IMR-90 (cell line): ENCODE results near the gene RPEL1.

ENCODE experiments used
- BHLHE40 ChIP-seq: fragments of 150-350 bp; IDR thresholded peaks from 2 replicates; pipeline ENCODE4 v1.6.1; 2016; ENCODE audit warnings: mild to moderate bottlenecking, low read depth, low read length
- CHD1 ChIP-seq: IDR thresholded peaks from 2 replicates; pipeline ENCODE4 v1.6.1; 2012; ENCODE audit warnings: low read depth, low read length, improper control_type of control experiment
- CTCF ChIP-seq: conservative IDR thresholded peaks from 2 replicates; pipeline ENCODE4 v1.5.1; 2012; ENCODE audit warnings: mild to moderate bottlenecking, low read depth, low read length, improper control_type of control experiment
- FOS ChIP-seq: fragments of 150-350 bp; IDR thresholded peaks from 2 replicates; pipeline ENCODE4 v1.6.1; 2016; ENCODE audit warnings: low read depth, low read length
- MAZ ChIP-seq: IDR thresholded peaks from 2 replicates; pipeline ENCODE4 v1.6.1; 2012; ENCODE audit warnings: low read depth, mild to moderate bottlenecking, low read length, improper control_type of control experiment, moderate library complexity, borderline replicate concordance
- NFE2L2 ChIP-seq: fragments of 150-350 bp; IDR thresholded peaks from 2 replicates; pipeline ENCODE4 v1.6.1; 2016; ENCODE audit warnings: low read depth, mild to moderate bottlenecking, low read length
- POLR2A ChIP-seq: IDR thresholded peaks from 2 replicates; pipeline ENCODE4 v1.6.1; 2012; ENCODE audit warnings: mild to moderate bottlenecking, low read depth, low read length
- RAD21 ChIP-seq: IDR thresholded peaks from 2 replicates; pipeline ENCODE4 v1.6.1; 2012; ENCODE audit warnings: low read length, improper control_type of control experiment
- RCOR1 ChIP-seq: IDR thresholded peaks from 2 replicates; pipeline ENCODE4 v1.6.1; 2012; ENCODE audit warnings: mild to moderate bottlenecking, low read length, improper control_type of control experiment; ENCODE audit not compliant: insufficient replicate concordance
- RFX5 ChIP-seq: IDR thresholded peaks from 2 replicates; pipeline ENCODE4 v1.8.0; 2012; ENCODE audit warnings: low read depth, mild to moderate bottlenecking, low read length, moderate library complexity
- SMC3 ChIP-seq: fragments of 150-350 bp; IDR thresholded peaks from 2 replicates; pipeline ENCODE4 v1.6.1; 2016; ENCODE audit warnings: low read depth, mild to moderate bottlenecking, antibody characterized with exemption, low read length, moderate library complexity
- USF2 ChIP-seq: fragments of 150-350 bp; IDR thresholded peaks from 2 replicates; pipeline ENCODE4 v1.6.1; 2017; ENCODE audit warnings: mild to moderate bottlenecking, antibody characterized with exemption, low read length, low read depth
- TF ChIP-seq, protein P1 (sequence below): fragments of 150-350 bp; IDR thresholded peaks from 2 replicates; pipeline ENCODE4 v1.6.1; 2016; ENCODE audit warnings: low read depth, mild to moderate bottlenecking, low read length, moderate library complexity, borderline replicate concordance

GRCh38 chr10:103246324-103246723 lies 637 bp downstream of the RPEL1 start:
- TF ChIP-seq POLR2A = no peak
- TF ChIP-seq CTCF = no peak
- no peak for TF ChIP-seq BHLHE40
- no peak for TF ChIP-seq RAD21
- no peak for TF ChIP-seq USF2
- TF ChIP-seq FOS = no peak
- no peak for TF ChIP-seq NFE2L2
- no peak for TF ChIP-seq RFX5
- TF ChIP-seq SMC3 = no peak
- TF ChIP-seq CHD1 = no peak
- TF ChIP-seq, protein P1, sequence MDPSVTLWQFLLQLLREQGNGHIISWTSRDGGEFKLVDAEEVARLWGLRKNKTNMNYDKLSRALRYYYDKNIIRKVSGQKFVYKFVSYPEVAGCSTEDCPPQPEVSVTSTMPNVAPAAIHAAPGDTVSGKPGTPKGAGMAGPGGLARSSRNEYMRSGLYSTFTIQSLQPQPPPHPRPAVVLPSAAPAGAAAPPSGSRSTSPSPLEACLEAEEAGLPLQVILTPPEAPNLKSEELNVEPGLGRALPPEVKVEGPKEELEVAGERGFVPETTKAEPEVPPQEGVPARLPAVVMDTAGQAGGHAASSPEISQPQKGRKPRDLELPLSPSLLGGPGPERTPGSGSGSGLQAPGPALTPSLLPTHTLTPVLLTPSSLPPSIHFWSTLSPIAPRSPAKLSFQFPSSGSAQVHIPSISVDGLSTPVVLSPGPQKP = no peak
- TF ChIP-seq MAZ = no peak
- no peak for TF ChIP-seq RCOR1
